GOT3 (cell line): Measurements from ENCODE around the gene ZFP3.
A peak's percentile ranks its signal among the peaks of the same experiment; 100 is the strongest.
"Not testable (repeated sequence)": the region's sequence is repeated elsewhere in the genome, so short reads cannot be mapped to it uniquely, and the experiment has no call there.

ENCODE experiments used
- DNase-seq: peaks from one replicate; lab custom pipeline; 2025; ENCODE audit warnings: mixed read lengths; lab: John Stamatoyannopoulos, UW

Gene ZFP3

GRCh38 chr17:5077781-5078105 lies 524 bp upstream of the ZFP3 start:
- no peak for DNase-seq

- DNase-seq: no peak
These were observed 2.3 kb downstream of the ZFP3 start for GRCh38 chr17:5080591-5080990.

- no peak for DNase-seq
These were observed 14.1 kb downstream of the ZFP3 start for GRCh38 chr17:5092218-5093010.

DNA sequence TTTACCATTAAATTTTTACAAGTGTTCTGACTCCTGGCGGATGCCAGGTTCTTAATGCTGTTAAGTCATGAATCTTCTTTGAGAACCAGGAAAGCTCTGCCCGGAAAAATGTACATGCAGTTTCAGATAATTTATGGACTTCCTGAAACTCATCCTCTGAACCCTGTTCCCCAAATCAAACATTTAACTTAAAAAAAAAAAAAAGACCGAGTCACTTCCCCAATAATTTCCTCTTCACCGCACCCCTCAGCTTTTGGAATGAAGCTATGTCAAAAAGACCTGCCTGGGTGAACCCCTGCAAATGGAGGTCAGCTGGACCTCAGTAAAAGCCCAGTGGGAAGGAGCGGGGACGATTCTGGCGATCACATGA lies 18.4 kb downstream of the ZFP3 start:
- DNase-seq: no peak

DNA sequence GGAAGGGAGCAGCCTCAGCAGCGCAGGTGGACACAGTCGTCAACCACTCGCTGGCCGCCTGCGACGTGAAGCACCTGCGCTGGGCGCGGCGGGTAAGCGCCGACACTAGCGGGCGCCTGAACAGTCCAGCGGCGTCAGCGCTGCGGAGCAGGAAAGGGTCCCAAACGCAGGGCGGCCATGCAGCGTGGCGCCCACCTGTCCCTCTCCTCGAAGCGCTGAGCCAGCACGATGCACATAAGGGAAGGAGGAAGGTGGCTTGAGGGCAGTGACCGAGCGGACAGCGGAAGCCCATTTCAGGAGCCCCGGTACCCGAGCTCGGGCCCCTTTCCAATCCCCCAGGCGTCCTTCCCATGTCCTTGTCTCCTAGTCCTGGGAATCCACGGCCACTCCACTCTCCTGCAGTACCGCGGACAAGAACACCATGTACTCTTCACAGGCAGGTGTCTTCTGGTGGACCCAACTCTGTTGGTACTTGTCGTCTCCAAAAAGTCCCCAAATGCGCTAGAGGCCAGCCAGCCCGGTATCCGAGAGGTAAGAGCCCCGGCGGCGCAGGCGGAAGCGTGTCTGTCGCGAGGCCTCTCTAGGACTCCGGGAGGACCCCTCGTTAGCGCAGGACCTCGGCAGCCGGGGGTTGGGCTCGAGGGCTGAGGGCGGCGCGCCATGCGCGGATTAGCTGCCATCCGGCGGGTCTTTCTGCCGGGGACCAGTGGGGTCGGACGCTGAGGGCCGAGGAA lies 19.0 kb downstream of the ZFP3 start:
- DNase-seq: no peak

DNA sequence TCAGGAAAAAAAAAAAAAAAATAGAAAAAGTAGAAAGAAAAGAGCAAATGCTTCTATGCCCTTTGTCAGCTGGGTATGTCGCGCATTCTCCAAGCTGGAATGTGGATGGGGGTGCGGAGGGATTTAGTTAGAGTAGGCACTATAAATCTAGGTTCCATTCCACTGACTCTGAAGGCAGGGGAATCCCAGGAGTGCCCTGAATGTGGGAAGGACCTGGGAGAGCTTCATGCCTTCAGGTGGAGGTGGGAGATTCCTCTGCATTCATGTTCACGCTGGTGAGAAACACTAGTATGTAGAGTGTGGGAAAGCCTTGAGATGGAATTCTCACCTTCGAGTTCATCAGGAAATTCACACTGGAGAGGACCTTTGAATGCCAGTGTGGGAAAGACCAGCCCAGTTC lies 21.0 kb downstream of the ZFP3 start:
- no peak for DNase-seq

DNA sequence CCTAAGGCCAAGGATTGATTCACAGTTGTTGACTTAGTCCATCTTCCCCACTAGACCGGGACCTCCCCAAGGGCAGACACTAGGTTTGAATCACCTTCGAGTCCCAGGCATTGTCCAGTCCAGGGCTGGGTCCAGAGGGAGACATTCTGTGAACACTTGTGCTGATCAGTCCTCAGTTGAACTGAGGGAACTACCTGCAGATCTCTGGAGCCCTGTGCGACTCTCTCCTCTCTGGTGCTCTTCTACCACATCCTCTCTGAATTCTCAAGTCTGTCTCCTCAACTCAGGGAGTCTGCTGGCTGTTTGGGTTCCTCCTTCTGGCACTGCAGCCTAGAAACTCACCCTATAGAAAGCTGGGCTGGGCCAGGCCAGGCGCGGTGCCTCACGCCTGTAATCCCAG lies 22.6 kb downstream of the ZFP3 start:
- DNase-seq: no peak

GRCh38 chr17:5110816-5111215 lies 32.5 kb downstream of the ZFP3 start:
- DNase-seq: no peak

DNA sequence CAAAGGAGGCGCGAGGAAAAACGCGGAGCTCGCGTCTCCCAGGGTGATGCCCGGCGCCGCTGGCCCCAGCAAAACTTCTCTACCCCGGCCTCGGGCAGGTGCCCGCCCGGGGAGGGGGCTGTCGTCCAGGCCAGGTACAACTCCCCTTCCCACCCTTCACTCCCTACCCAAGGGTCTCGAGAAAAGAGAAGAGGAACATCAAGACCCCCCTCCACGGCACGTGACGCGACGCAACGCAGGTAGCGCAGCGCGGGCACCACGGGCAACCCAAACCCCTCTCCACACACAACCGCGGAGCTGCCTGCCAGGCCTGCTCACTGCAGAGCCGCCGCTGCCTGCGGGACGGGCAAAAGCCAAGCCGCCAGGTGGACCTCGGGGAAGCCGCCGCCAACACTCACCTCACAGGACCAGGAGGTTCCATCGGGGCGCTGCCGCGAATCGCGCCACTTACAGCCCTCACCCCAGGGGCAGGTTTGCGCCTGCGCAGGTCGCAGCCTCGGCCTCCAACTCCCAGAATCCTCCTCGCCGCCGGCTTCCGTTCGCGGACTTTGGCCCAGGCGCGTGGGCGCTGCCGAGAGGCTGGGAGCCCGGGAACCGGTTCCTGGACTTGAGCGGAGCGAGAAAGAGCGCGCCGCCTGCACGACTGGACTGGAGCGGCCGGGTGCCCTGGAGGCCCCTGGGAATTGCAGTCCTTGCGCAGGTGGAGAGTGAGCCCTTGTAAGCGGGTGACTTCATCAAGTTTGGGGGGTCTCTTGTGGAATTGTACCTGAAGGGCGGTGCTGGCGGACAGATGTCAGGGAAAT lies 33.3 kb downstream of the ZFP3 start, which contains the start of gene ZNF232:
Gene ZNF232, minus strand, starts transcription at position 477 of the 803 bp plus-strand sequence. Its CDS starts 56 bp downstream, at position 421.
- peak; percentile 73 for DNase-seq

DNA sequence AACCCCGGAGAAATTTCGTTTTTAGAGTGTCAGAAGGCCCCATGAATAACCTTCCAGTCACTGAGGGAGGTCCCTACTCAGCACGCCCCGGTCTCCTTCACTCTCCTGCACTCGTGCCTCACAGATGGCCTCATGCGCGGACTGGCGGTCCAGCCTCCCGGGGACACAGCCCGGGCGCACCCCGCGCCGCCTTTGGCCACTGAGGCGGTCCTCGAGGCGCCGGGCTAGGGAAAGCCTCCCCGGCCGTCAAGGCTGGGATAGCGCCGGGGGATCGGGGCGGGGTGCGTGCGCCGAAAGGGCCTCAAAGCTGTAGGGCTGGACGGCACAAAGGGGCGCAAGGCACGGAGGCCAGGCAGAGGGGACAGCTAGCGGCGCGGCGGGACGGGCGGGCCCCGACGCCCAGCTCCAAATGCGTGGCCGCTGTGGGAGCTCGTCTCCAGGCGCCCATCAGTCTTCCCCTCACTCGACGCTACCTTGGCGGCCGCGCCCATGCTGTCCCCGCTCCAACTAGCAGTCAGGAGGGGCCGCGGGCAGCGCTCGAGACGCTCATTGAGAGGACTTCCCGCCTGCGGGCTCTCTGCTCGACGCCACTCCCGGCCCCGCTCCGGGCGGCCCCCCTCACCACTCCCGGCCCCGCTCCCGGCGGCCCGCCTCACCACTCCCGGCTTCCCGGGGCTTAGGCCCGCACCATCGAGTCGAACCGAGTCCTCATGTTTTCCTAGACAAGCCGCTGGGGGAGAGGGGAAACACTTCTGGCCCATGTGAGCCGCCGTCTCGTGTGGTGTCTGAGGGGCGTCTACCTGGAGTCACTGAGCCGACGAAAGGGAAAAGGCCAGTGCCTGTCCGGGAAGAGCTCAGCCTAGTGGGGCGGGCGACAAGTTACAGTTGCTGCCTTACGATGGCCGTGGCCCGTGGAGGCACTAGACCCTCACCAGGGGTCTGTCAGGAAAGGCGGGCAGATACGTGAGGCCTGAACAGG lies 37.7 kb downstream of the ZFP3 start, which contains the start of gene USP6:
Gene USP6, plus strand, starts transcription at position 360 of the 979 bp plus-strand sequence. CDS start 14,336 bp downstream, outside the sequence.
- DNase-seq: no peak

GRCh38 chr17:5118219-5118618 lies 40.0 kb downstream of the ZFP3 start:
- no peak for DNase-seq

GRCh38 chr17:5120036-5120435 lies 41.8 kb downstream of the ZFP3 start:
- no peak for DNase-seq

GRCh38 chr17:5120436-5121185 lies 42.3 kb downstream of the ZFP3 start:
- not testable (repeated sequence) for DNase-seq

DNA sequence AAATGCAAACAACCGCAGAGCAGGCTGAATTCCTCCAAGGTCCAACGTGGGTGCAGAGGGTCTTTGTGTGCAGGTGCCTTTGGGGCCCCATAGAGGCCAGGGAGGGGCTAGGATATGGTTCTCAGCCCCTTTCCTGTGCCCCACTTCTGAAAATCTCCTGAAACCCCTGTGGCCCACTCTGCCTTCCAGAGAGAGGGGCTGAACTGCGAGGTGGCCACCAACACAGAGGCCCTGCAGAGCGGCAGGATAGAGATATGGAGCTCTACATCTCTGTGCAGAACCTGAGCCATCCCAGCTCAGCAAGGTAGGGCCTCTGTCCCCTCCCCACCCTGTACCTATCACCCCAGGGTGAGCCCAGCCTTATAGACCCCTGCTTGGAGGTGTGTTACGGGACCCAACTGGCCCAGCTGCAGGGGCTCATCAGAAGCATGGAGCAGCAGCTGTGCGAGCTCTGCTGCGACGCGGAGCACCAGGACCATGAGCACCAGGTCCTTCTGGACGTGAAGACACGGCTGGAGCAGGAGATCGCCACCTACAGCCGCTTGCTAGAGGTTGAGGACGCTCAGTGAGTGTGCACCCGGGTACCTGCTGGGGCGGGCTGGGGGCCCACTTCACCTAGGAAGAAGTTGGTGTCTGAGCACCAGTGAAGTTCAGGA lies 43.0 kb downstream of the ZFP3 start:
- DNase-seq: no peak

DNA sequence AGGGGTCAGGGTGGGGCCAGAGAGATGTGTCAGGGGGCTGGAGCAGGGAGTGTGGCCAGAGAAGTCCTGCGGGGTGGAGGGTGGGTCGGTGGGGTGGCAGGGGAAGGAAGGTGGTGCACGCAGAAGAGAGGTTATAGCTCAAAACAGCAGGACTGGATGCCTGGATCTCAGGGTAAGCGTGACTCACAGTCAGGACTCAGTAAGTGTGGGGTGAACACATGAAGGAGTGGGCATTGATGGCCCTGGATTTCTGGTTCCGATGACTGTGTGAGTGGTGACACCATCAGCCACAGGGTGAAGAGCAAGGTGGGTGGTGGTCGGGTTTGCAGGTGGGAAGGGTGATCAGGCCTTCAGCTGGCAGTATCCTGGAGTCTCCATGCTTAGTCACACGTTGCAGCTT lies 43.8 kb downstream of the ZFP3 start:
- DNase-seq: not testable (repeated sequence)

DNA sequence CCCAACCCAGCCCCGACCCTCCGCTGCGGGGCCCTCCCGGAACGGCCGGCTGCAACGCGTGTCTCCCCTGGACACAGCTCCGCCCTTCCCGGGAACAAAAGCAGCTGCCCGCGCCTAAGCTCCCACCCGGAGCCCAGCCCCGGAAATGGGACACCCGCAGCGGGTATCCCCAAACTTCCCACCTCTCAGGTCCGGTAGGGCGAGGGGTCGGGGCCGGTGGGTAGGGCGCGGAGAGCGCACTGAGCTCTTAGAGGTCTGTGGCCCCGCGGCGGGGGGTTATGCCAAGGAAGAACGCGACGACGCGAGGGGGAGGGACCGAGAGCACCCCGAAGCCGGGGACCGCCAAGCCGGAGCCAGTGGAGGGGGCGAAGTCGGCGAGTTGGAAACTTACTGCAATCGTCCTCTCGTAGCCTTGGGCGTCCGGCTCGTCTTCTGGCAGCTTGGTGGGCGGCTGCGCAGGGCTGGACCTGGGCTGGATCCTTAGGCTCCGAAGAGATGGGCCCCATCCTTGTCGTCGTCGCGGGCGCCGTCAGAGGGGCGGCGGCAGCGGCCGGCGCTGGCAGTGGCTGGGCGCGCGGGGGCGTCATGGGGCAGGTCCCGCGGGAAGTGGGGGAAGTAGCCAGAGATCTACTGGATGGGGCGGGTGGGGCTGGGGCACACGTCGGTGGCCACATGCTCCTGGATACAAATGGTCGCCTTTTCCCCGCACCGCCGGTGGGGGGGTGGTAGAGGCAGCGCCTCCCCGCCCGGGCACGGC lies 44.5 kb downstream of the ZFP3 start:
- no peak for DNase-seq

DNA sequence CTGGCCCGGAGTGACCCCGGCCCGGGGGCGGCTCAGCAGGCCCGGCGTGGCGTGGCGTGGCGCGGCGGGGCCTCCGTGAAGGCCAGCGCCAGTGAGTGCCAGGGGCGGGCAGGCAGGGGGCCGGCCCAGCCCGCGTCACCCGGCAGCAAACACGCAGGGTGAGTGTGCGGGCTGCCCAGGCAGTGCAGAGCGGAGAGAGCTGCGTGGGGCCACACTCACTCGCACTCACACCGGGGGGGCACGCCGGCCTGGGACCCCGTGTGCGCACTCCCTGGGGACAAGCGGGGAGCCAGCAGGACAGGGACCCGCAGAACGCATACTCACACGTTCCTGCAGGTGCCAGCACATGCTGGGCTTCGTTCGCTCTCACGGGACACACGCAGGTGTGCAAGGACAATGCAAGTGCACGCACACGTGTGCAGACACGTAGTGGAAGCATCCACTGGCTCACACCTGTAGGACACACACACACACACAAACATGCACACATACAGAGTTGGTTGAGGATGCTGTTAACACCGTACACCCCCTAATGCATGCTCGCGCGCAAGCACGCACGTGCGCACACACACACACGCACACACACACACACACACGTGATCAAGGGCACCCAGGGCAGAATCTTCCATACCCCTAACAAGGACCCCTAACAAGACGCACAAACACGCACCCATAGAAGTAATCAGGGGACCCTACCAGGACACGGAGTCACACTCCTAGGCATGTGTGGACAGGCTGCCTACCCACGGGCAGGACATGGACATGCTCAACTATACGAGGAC lies 45.3 kb downstream of the ZFP3 start:
- DNase-seq: no peak

GRCh38 chr17:5124125-5124760 lies 46.0 kb downstream of the ZFP3 start:
- not testable (repeated sequence) for DNase-seq
